Endothelial cell of umbilical vein (primary cell): ENCODE results near the gene DEFB115. TPM values are rescaled to one million over a fixed set of nuclear protein-coding genes. Genes with fewer than 3 reads are reported as not detected.
"Not testable (repeated sequence)": the region's sequence is repeated elsewhere in the genome, so short reads cannot be mapped to it uniquely, and the experiment has no call there.

ENCODE experiments used
- BruUV-seq: library from RNA; stranded (reverse); fragments of 400-500 nt; replicated peaks from 2 replicates; lab custom pipeline; 2021; lab: Mats Ljungman, UMichigan
- CTCF ChIA-PET: fragments of 300-600, 350-600 bp; sonication (Branson Sonifier 250); formaldehyde crosslinking; loops from one replicate; lab custom pipeline; 2021; ENCODE audit warnings: antibody characterized with exemption, inconsistent platforms; lab: Charles Lee
- POLR2A ChIA-PET: fragments of 300-600, 350-600 bp; sonication (Branson Sonifier 250); formaldehyde crosslinking; loops from one replicate; lab custom pipeline; 2021; ENCODE audit warnings: antibody characterized with exemption, inconsistent platforms; lab: Charles Lee
- DNase-seq: peaks from one replicate; pipeline ENCODE4 v3.0.0-alpha.2; 2011; ENCODE audit warnings: low read depth, low spot score
- FAIRE-seq: peaks from 2 replicates; lab custom pipeline; 2011; peaks lifted over from hg19 to GRCh38; lab: Jason Lieb, UNC
- H2AFZ ChIP-seq: 2 replicates; pipeline ENCODE4 v1.6.0; 2012; ENCODE audit warnings: low read depth, low read length, control low read depth, inconsistent platforms
- H3K27ac ChIP-seq: 2 replicates; pipeline ENCODE4 v1.5.1; 2011; ENCODE audit warnings: low read depth, mild to moderate bottlenecking, control low read depth, low read length, moderate library complexity; ENCODE audit not compliant: insufficient read depth
- H3K27me3 ChIP-seq, 2 experiments: 2 replicates each; pipeline versions ENCODE4 v1.6.0 to v1.6.1; 2011; ENCODE audit warnings: low read length in 2 of 2, mixed read lengths in 1 of 2; ENCODE audit not compliant: control insufficient read depth in 2 of 2, insufficient read depth in 2 of 2
- H3K36me3 ChIP-seq, 2 experiments: 2 replicates in 1 of 2; 3 replicates in 1 of 2; pipeline ENCODE4 v1.5.1; 2011; ENCODE audit warnings: low read length in 2 of 2, mild to moderate bottlenecking in 1 of 2, moderate library complexity in 1 of 2; ENCODE audit not compliant: control insufficient read depth in 2 of 2, insufficient read depth in 2 of 2; ENCODE audit errors: extremely low read depth in 1 of 2
- H3K4me1 ChIP-seq: 3 replicates; pipeline ENCODE4 v1.5.1; 2011; ENCODE audit warnings: mild to moderate bottlenecking, low read length; ENCODE audit not compliant: control insufficient read depth, insufficient read depth; ENCODE audit errors: extremely low read depth
- H3K4me2 ChIP-seq: 2 replicates; pipeline ENCODE4 v1.6.1; 2011; ENCODE audit warnings: low read length, control low read depth, mixed read lengths; ENCODE audit not compliant: insufficient read depth
- H3K4me3 ChIP-seq, 3 experiments: fragments of 200-600 bp in 1 of 3; sonication (generic), shearing (Covaris generic) in 1 of 3; replicated peaks in 1 of 3; 2 replicates each; pipeline ENCODE4 v1.5.1; 2011 to 2016; ENCODE audit warnings: control low read depth in 3 of 3, low read length in 3 of 3, mild to moderate bottlenecking in 2 of 3, inconsistent platforms in 1 of 3, low read depth in 1 of 3, moderate library complexity in 1 of 3; ENCODE audit not compliant: insufficient read depth in 1 of 3
- H3K79me2 ChIP-seq: 2 replicates; pipeline ENCODE4 v1.6.0; 2012; ENCODE audit warnings: low read length, inconsistent platforms; ENCODE audit not compliant: control insufficient read depth, insufficient read depth
- H3K9ac ChIP-seq: replicated peaks from 2 replicates; pipeline ENCODE3; 2011; ENCODE audit warnings: low read length, control low read depth; ENCODE audit not compliant: insufficient read depth; ENCODE audit errors: extremely low read depth
- H3K9me1 ChIP-seq: replicated peaks from 3 replicates; pipeline ENCODE4 v1.6.0; 2011; ENCODE audit warnings: mild to moderate bottlenecking, low read length; ENCODE audit not compliant: control insufficient read depth, insufficient read depth; ENCODE audit errors: extremely low read depth
- H3K9me3 ChIP-seq: replicated peaks from 2 replicates; pipeline ENCODE4 v1.5.1; 2012; ENCODE audit warnings: low read length, inconsistent platforms; ENCODE audit not compliant: control insufficient read depth, insufficient read depth
- H4K20me1 ChIP-seq: replicated peaks from 2 replicates; pipeline ENCODE3; 2011; ENCODE audit warnings: mild to moderate bottlenecking, low read length; ENCODE audit not compliant: control insufficient read depth, insufficient read depth; ENCODE audit errors: extremely low read depth
- CTCF ChIP-seq, 2 donors: IDR thresholded peaks; 1 replicate in 1 of 2; 2 replicates in 1 of 2; pipeline ENCODE4 v1.5.1; 2011; ENCODE audit warnings: low read length in 2 of 2, mild to moderate bottlenecking in 2 of 2, moderate library complexity in 2 of 2, control low read depth in 1 of 2, inconsistent platforms in 1 of 2, low read depth in 1 of 2; ENCODE audit not compliant: insufficient read depth in 1 of 2; ENCODE audit errors: extremely low read depth in 1 of 2
- EZH2 ChIP-seq: IDR thresholded peaks from 2 replicates; pipeline ENCODE4 v1.6.1; 2012; ENCODE audit warnings: borderline replicate concordance, low read depth, mild to moderate bottlenecking, moderate library complexity, low read length, inconsistent platforms; ENCODE audit not compliant: severe bottlenecking
- FOS ChIP-seq: IDR thresholded peaks from 2 replicates; pipeline ENCODE4 v1.6.1; 2011; ENCODE audit warnings: mild to moderate bottlenecking, low read length, moderate library complexity, borderline replicate concordance; ENCODE audit not compliant: insufficient read depth
- GATA2 ChIP-seq: IDR thresholded peaks from 2 replicates; pipeline ENCODE4 v1.7.0; 2011; ENCODE audit warnings: low read depth, mild to moderate bottlenecking, moderate library complexity, mixed read lengths, low read length; ENCODE audit not compliant: insufficient read length, insufficient read depth
- JUN ChIP-seq: IDR thresholded peaks from 2 replicates; pipeline ENCODE4 v1.6.1; 2011; ENCODE audit warnings: borderline replicate concordance, low read depth; ENCODE audit not compliant: insufficient read length, insufficient read depth
- MAX ChIP-seq: IDR thresholded peaks from 2 replicates; pipeline ENCODE4 v1.6.1; 2011; ENCODE audit not compliant: insufficient read depth, insufficient read length
- MYC ChIP-seq: IDR thresholded peaks from one replicate; pipeline ENCODE4 v1.6.1; 2011; ENCODE audit warnings: mild to moderate bottlenecking, low read depth, low read length
- POLR2A ChIP-seq: IDR thresholded peaks from 2 replicates; pipeline ENCODE4 v1.6.1; 2012; ENCODE audit warnings: low read depth, mild to moderate bottlenecking, control low read depth, low read length
- POLR2AphosphoS5 ChIP-seq: IDR thresholded peaks from 2 replicates; pipeline ENCODE4 v1.6.1; 2012; ENCODE audit warnings: low read depth, mild to moderate bottlenecking, control low read depth, low read length, moderate library complexity; ENCODE audit not compliant: insufficient read depth
- dilution Hi-C: fragments of 300-500 bp; cut with MboI; formaldehyde crosslinking; loops from one replicate; pipeline ENCODE4 v1.15.0; 2019; ENCODE audit warnings: low sequenced_read_pairs; ENCODE audit not compliant: extremely low pct_ligation_motif_present
- intact Hi-C: fragments of 100-400 bp; cut with micrococcal nuclease; formaldehyde crosslinking; loops from one replicate; pipeline ENCODE4 v1.10.0; 2022
- polyA plus RNA-seq, 4 experiments: library from polyadenylated mRNA; depleted of rRNA in 3 of 4; stranded (reverse) in 3 of 4; unstranded in 1 of 4; fragments of >200 nt; gene quantifications; 2 replicates each; pipeline versions ENCODE4 v1.2.1 to v1.2.3, GENCODE V29; 2011 to 2012; ENCODE audit warnings: missing spikeins in 1 of 4
- total RNA-seq: library from RNA; stranded (reverse); gene quantifications from 2 replicates; pipeline ENCODE4 v1.2.3, GENCODE V29; 2021

Gene DEFB115
- total and polyA plus RNA-seq, 2 donors (not counting 3 experiments of a cell fraction or from before 2014, with no cell fraction given): not detected

GRCh38 chr20:31278178-31278577 is 20.7 kb downstream of the DEFB115 start:
- DNase-seq (no peak), FAIRE-seq (no peak)
- H3K4me3 ChIP-seq: no peak overlapping the region
- no peak overlapping the region for H3K9ac ChIP-seq
- H3K4me2 ChIP-seq: no peak overlapping the region
- no peak overlapping the region for H3K27ac ChIP-seq
- ChIA-PET POLR2A (no interaction called here), CTCF (no interaction called here)
- intact Hi-C loops: no loop called here
- TF ChIP-seq EZH2 (no peak), JUN (no peak), POLR2A (no peak), MAX (no peak), POLR2AphosphoS5 (no peak), FOS (no peak), GATA2 (no peak), MYC (no peak), CTCF (IDR thresholded peaks at IDR 0.05; ENCODE audit: extremely low read depth in 1 of 2, insufficient read depth in 1 of 2, low read depth in 1 of 2, low read length in 2 of 2) (no peak)
- H3K79me2 ChIP-seq: no peaks in the 10 kb centered on the region
- H3K9me3 ChIP-seq: peaks cover under 1% of the 10 kb centered on the region
- no peaks in the 10 kb centered on the region for H3K9me1 ChIP-seq
- no peaks in the 10 kb centered on the region for H3K27me3 ChIP-seq
- dilution Hi-C loops: no loop called here
- no peaks in the 10 kb centered on the region for H3K4me1 ChIP-seq
- no peak overlapping the region for H2AFZ ChIP-seq
- H3K36me3 ChIP-seq: no peaks in the 10 kb centered on the region
- H4K20me1 ChIP-seq: no peaks in the 10 kb centered on the region
- no TSS peak for BruUV-seq

GRCh38 chr20:31284964-31285363 is 27.5 kb downstream of the DEFB115 start:
- H3K9me1 ChIP-seq, DNase-seq, BruUV-seq, H3K36me3 ChIP-seq, H3K4me3 ChIP-seq, H3K27me3 ChIP-seq, H2AFZ ChIP-seq, intact Hi-C loops, H4K20me1 ChIP-seq, H3K4me1 ChIP-seq, FAIRE-seq, H3K79me2 ChIP-seq, dilution Hi-C loops, H3K9me3 ChIP-seq, H3K4me2 ChIP-seq, H3K9ac ChIP-seq, POLR2A ChIA-PET, CTCF ChIA-PET, H3K27ac ChIP-seq: not testable (repeated sequence)
